ENCODE data around the gene SCUBE1. TPM values are rescaled to one million over a fixed set of nuclear protein-coding genes. Genes with fewer than 3 reads are reported as not detected.

Gene SCUBE1
- total and polyA plus RNA-seq, 2 experiments from 2014 or later = 0.81 to 3.2 TPM

DNA sequence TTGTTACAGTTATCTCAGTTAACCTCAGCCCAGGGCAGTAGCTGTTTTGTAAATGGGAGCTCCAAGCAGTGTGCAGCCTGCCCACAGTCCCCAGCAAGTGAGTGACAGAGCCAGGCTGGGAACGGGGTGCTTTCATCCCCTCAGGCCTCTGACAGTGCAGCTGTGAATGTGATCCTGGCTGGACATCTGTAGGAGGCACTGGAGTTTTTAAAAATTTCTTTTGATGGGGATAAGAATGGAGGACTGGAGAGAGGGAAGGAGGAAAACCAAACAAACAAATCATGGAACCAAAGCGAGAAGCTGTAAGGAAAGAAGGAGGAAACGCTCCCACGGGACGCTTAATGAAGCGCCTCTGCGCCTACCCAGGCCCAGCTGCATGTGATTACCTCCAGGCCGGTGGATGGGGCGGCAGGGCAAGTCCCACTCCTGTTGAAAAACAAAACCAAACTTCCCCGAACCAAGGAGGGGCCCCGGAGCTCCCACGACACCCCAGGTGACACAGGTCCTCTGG is 40.6 kb downstream of the SCUBE1 start:
- H3K27ac Mint-ChIP-seq = no peak overlapping the region
- ATAC-seq = no peak
- Histone ChIP-seq H3K27ac (ENCODE audit: low read depth) (no peak overlapping the region), H2AFZ (no peak overlapping the region), H3K79me2 (replicated peaks; ENCODE audit: insufficient read depth) (no peaks in the 10 kb centered on the region), H3K27me3 (ENCODE audit: insufficient read depth) (no peaks in the 10 kb centered on the region), H3K36me3 (ENCODE audit: insufficient read depth) (no peaks in the 10 kb centered on the region), H3K9me2 (ENCODE audit: insufficient read depth) (no peaks in the 10 kb centered on the region), H3F3A (replicated peaks; ENCODE audit: low read depth) (0 out of 2 replicates have a peak, but pooled peaks cover 2% of the 10 kb centered on the region), H3K4me1 (ENCODE audit: insufficient read depth) (no peaks in the 10 kb centered on the region), H3K4me3 (no peak overlapping the region), H4K20me1 (replicated peaks; ENCODE audit: insufficient read depth) (no peaks in the 10 kb centered on the region), H3K4me2 (no peak overlapping the region)
- H3K4me3 Mint-ChIP-seq = no peak overlapping the region
- no peaks in the 10 kb centered on the region; the same call in 1 of the 3 replicates for H3K36me3 Mint-ChIP-seq (ENCODE audit: low read depth)
- no peaks in the 10 kb centered on the region; the same call in 1 of the 3 replicates for H3K9me3 Mint-ChIP-seq
- peaks cover 12% of the 10 kb centered on the region for H3K27me3 Mint-ChIP-seq (ENCODE audit: insufficient read depth, low read depth, poor library complexity)
- TF ChIP-seq CREB1 (CRISPR knock-in tag; IDR thresholded peaks at IDR 0.05; ENCODE audit: low read depth) (no peak), POLR2AphosphoS5 (IDR thresholded peaks at IDR 0.05; ENCODE audit: low read depth) (no peak), NANOG (IDR thresholded peaks at IDR 0.05; ENCODE audit: borderline replicate concordance) (no peak), EZH2phosphoT487 (IDR thresholded peaks at IDR 0.05; ENCODE audit: unreplicated experiment) (no peak), EZH2 (IDR thresholded peaks at IDR 0.05; ENCODE audit: low read depth, unreplicated experiment) (no peak), ZNF462 (CRISPR knock-in tag; IDR thresholded peaks at IDR 0.05) (no peak), ZNF114 (CRISPR knock-in tag; IDR thresholded peaks at IDR 0.05) (no peak), ETS1 (IDR thresholded peaks at IDR 0.05) (no peak), ZNF331 (CRISPR knock-in tag; IDR thresholded peaks at IDR 0.05; ENCODE audit: low read depth) (no peak), CTCF (conservative IDR thresholded peaks at IDR 0.05; ENCODE audit: low read depth in 2 of 2) (no peak), JUNB (IDR thresholded peaks at IDR 0.05; ENCODE audit: unreplicated experiment) (no peak), STAT1 (IDR thresholded peaks at IDR 0.05; ENCODE audit: unreplicated experiment) (no peak)
- TF ChIP-seq, protein P1, sequence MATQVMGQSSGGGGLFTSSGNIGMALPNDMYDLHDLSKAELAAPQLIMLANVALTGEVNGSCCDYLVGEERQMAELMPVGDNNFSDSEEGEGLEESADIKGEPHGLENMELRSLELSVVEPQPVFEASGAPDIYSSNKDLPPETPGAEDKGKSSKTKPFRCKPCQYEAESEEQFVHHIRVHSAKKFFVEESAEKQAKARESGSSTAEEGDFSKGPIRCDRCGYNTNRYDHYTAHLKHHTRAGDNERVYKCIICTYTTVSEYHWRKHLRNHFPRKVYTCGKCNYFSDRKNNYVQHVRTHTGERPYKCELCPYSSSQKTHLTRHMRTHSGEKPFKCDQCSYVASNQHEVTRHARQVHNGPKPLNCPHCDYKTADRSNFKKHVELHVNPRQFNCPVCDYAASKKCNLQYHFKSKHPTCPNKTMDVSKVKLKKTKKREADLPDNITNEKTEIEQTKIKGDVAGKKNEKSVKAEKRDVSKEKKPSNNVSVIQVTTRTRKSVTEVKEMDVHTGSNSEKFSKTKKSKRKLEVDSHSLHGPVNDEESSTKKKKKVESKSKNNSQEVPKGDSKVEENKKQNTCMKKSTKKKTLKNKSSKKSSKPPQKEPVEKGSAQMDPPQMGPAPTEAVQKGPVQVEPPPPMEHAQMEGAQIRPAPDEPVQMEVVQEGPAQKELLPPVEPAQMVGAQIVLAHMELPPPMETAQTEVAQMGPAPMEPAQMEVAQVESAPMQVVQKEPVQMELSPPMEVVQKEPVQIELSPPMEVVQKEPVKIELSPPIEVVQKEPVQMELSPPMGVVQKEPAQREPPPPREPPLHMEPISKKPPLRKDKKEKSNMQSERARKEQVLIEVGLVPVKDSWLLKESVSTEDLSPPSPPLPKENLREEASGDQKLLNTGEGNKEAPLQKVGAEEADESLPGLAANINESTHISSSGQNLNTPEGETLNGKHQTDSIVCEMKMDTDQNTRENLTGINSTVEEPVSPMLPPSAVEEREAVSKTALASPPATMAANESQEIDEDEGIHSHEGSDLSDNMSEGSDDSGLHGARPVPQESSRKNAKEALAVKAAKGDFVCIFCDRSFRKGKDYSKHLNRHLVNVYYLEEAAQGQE (IDR thresholded peaks at IDR 0.05; ENCODE audit: unreplicated experiment) = no peak
- DNase-seq (ENCODE audit: low spot score) = no peak
- peaks cover 4% of the 10 kb centered on the region; the same call in 1 of the 3 replicates for H3K4me1 Mint-ChIP-seq
